ENCODE data around the gene ZNF701.

- TF ChIP-seq CTCF (IDR thresholded peaks at IDR 0.05) (no peak), POLR2A (IDR thresholded peaks at IDR 0.05) (no peak)
Observed at GRCh38 chr19:52522551-52522950, 47.5 kb upstream of the ZNF701 start.

All from lower leg skin (tissue), 3 donors.